AG04449 (cell line): Measurements from ENCODE around the gene GRK1.
"Not testable (repeated sequence)": the region's sequence is repeated elsewhere in the genome, so short reads cannot be mapped to it uniquely, and the experiment has no call there.

ENCODE experiments used
- CTCF ChIA-PET: fragments of 350-600 bp; formaldehyde crosslinking; extraction: SDS; loops from one replicate; lab custom pipeline; 2021; ENCODE audit warnings: antibody characterized with exemption; lab: Yijun Ruan, JAX
- POLR2A ChIA-PET: fragments of 400-600, 350-600 bp; formaldehyde crosslinking; extraction: SDS; loops from one replicate; lab custom pipeline; 2020; ENCODE audit warnings: antibody characterized with exemption, inconsistent platforms; lab: Yijun Ruan, JAX
- DNase-seq: peaks from one replicate; pipeline ENCODE4 v3.0.0-alpha.2; 2010; ENCODE audit warnings: low read depth, low spot score
- H3K4me3 ChIP-seq: 2 replicates; pipeline ENCODE4 v1.5.1; 2011; ENCODE audit warnings: low read depth, mild to moderate bottlenecking, control low read depth, low read length
- TF ChIP-seq, protein P1 (sequence below): IDR thresholded peaks from one replicate; pipeline ENCODE4 v1.5.1; 2011; ENCODE audit warnings: mild to moderate bottlenecking, moderate library complexity, low read length, control low read depth, inconsistent platforms; ENCODE audit not compliant: insufficient read depth; ENCODE audit errors: missing control alignments

Gene GRK1

DNA sequence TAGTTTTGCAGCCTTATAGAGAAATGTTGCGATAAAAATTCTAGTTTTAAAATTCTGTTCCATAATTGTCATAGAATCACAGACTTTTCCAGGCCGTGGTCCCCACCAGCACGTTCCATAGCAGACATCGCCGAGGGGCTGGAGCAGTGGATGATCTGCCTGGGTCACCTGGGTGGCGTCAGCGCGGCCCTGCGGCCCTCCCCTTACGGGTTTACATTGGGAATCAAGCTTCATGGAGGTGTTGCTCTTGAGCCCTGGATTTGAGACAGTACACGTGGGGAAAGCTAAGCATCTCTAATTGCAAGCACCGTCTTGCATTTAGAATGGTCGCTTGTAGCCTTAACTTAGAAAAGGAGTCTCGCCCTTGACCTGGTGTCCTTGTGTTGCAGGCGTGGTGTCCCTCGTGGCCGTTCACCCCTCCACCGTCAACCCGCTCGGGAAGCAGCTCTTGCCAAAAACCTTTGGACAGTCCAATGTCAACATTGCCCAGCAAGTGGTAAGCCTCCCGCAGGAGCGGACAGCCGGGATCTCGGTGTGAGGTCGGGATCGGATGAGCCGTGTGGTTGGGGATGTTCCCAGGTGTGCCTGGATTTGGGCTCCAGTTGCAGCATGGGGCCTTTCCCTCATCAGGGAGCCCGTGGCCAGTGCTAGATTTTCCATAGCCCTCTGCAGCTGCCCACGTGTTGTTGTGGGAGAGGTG lies 44.1 kb upstream of the GRK1 start:
- CTCF ChIA-PET, result no interaction called here
- TF ChIP-seq, protein P1, sequence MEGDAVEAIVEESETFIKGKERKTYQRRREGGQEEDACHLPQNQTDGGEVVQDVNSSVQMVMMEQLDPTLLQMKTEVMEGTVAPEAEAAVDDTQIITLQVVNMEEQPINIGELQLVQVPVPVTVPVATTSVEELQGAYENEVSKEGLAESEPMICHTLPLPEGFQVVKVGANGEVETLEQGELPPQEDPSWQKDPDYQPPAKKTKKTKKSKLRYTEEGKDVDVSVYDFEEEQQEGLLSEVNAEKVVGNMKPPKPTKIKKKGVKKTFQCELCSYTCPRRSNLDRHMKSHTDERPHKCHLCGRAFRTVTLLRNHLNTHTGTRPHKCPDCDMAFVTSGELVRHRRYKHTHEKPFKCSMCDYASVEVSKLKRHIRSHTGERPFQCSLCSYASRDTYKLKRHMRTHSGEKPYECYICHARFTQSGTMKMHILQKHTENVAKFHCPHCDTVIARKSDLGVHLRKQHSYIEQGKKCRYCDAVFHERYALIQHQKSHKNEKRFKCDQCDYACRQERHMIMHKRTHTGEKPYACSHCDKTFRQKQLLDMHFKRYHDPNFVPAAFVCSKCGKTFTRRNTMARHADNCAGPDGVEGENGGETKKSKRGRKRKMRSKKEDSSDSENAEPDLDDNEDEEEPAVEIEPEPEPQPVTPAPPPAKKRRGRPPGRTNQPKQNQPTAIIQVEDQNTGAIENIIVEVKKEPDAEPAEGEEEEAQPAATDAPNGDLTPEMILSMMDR, result no peak
- H3K4me3 ChIP-seq, result no peak overlapping the region
- no peak for DNase-seq
- POLR2A ChIA-PET, result no interaction called here

DNA sequence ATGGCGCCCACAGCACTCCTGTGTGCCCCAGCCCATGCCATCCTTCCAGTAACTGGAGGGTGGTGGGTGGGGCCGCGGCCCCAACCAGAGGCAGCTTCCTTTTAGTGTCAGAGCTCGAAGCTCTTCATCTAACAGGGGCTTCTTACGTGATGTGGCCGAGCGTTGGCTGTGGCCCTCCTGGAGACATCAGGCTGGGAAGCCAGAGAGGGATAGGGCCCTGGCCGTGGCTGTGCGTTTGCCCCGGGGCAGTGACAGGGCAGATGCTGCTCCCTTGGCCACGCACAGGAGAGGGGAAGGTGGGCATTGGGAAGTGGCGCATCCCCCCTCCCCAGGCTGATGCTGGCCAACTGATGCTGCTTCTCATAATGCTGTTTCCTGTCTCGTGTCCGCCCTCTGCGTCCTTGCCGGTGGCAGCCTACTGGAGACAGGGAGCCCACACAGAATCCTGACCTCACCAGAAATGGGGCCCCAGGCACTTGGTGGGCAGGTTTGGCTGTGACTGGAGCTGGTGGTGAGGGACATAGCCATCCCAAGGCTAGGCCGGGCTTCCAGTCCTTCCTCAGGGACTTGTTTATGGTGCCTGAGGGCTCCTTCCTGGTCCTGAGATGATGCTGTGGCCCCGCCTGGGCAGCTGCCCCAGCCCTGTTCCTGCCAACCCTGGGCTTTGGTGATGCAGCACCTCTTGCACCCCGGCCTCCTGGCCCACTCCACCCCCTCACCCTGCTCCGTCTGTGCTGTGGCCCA lies 43.4 kb upstream of the GRK1 start:
- no peak for DNase-seq
- H3K4me3 ChIP-seq, result no peak overlapping the region
- TF ChIP-seq, protein P1, result no peak
- POLR2A ChIA-PET, result no interaction called here
- CTCF ChIA-PET, result no interaction called here

DNA sequence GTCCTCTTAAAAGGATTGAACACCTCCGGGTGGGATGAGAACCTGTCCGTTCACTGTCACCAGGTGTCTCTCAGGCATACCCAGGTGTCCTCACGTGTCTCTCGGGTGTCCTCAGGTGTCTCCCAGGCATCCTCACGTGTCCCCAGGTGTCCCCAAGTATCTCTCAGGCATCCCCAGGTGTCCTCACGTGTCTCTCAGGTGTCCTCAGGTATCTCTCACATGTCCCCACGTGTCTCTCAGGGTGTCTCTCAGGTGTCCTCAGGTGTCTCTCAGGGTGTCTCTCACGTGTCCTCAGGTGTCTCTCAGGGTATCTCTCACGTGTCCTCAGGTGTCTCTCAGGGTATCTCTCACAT lies 42.8 kb upstream of the GRK1 start:
- CTCF ChIA-PET, result no interaction called here
- TF ChIP-seq, protein P1, result no peak
- no peak for DNase-seq
- H3K4me3 ChIP-seq, result no peak overlapping the region
- POLR2A ChIA-PET, result no interaction called here

DNA sequence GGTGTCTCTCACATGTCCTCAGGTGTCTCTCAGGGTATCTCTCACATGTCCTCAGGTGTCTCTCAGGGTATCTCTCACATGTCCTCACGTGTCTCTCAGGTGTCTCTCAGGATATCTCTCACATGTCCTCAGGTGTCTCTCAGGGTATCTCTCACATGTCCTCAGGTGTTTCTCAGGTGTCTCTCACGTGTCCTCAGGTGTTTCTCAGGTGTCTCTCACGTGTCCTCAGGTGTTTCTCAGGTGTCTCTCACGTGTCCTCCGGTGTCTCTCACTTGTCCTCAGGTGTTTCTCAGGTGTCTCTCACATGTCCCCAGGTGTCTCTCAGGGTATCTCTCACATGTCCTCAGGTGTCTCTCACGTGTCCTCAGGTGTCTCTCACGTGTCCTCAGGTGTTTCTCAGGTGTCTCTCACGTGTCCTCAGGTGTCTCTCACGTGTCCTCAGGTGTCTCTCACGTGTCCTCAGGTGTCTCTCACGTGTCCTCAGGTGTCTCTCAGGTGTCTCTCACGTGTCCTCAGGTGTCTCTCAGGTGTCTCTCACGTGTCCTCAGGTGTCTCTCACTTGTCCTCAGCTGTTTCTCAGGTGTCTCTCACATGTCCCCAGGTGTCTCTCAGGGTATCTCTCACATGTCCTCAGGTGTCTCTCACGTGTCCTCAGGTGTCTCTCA lies 42.2 kb upstream of the GRK1 start:
- POLR2A ChIA-PET, CTCF ChIA-PET: not testable (repeated sequence)

DNA sequence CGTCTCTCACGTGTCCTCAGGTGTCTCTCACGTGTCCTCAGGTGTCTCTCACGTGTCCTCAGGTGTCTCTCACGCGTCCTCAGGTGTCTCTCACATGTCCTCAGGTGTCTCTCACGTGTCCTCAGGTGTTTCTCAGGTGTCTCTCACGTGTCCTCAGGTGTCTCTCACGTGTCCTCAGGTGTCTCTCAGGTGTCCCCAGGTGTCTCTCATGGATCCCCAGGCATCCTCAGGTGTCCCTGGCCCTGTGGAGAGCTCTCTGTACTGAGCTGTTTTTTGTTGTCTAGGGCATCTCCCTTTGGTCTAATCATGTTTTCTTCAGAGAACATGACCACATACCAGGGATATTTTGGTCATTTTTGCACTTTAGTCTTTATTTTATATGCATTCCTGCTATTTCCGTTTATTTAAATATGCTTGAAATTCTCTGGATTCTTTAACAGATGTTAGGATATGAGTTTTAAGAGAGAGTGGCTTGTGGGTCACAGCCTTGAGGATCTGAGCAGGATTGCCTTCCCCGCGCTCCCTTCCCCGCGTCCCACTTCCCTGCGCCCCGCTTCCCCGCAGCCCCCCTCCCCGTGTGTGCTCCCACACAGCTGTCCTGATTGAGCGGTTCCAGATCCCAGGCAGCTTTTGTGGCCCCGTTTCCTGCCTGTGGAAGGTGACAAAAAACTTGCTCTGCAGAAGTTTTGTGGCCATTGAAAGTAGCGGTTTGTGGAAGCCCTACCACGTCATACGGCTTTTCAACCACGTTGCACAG lies 40.9 kb upstream of the GRK1 start:
- CTCF ChIA-PET, result interaction anchor here (1.0 to 1.5 kb wide), 2 partner anchors 25 to 600 kb away, joined by 3 to 4 read pairs; no protein-coding TSS in a partner anchor
- peak; percentile 19 for DNase-seq
- TF ChIP-seq, protein P1, result no peak
- POLR2A ChIA-PET, result no interaction called here
- H3K4me3 ChIP-seq, result no peak overlapping the region

More for the DNA sequence above, 42.2 kb upstream of the GRK1 start:
- H3K4me3 ChIP-seq, DNase-seq: not testable (repeated sequence)

DNA sequence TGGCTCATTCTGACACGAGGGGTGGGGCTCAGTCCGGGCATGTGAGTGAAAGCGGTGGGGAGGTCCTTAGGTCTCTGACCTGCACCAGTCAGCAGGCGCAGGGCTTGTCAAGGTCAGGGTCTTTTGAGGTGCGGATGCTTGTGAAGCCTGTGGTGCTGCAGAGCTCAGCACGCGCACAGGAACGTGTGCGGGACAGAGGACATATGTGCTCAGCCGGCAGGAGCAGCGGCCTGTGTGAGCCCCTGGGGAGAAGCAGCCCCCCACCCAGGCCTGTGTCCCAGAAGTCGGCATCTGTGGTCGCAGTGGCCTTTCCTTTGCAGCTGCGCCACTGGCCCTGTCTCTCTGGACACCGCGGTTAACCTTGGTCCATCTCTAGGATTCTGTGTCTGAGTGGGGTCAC lies 39.9 kb upstream of the GRK1 start:
- POLR2A ChIA-PET, result interaction anchor here (0.6 kb wide), 1 partner anchor 439 kb away, joined by 3 read pairs; no protein-coding TSS in a partner anchor
- CTCF ChIA-PET, result interaction anchor here (1.5 kb wide), 1 partner anchor 599 kb away, joined by 4 read pairs; no protein-coding TSS in a partner anchor
- H3K4me3 ChIP-seq, result no peak overlapping the region
- DNase-seq, result no peak
- TF ChIP-seq, protein P1, result no peak
